IMR-90 (cell line): Measurements from ENCODE around the gene LCK. TPM values are rescaled to one million over a fixed set of nuclear protein-coding genes. Genes with fewer than 3 reads are reported as not detected.
A peak's percentile ranks its signal among the peaks of the same experiment; 100 is the strongest.

ENCODE experiments used
- ATAC-seq: fragments of 200-7000 bp; cut with Tn5 transposase; 2 replicates; pipeline ENCODE4 v1.9.1; 2020; ENCODE audit warnings: low read depth, mild to moderate bottlenecking, moderate library complexity
- BruUV-seq: library from RNA; stranded (reverse); fragments of 400-500 nt; replicated peaks from 2 replicates; lab custom pipeline; 2021; lab: Mats Ljungman, UMichigan
- CTCF ChIA-PET: fragments of 300-600 bp; formaldehyde crosslinking; extraction: SDS; loops from one replicate; lab custom pipeline; 2021; ENCODE audit warnings: antibody characterized with exemption; lab: Yijun Ruan, JAX
- POLR2A ChIA-PET: fragments of 300-600 bp; sonication (Branson Sonifier 250); formaldehyde crosslinking; loops from one replicate; lab custom pipeline; 2022; ENCODE audit warnings: antibody characterized with exemption; ENCODE audit not compliant: unreplicated experiment; lab: Charles Lee
- DNase-seq: peaks from one replicate; pipeline ENCODE4 v3.0.0; 2013
- H2AFZ ChIP-seq: replicated peaks from 2 replicates; pipeline ENCODE3; 2013; ENCODE audit warnings: low read length, mild to moderate bottlenecking; ENCODE audit not compliant: poor library complexity
- H2AK5ac ChIP-seq: 2 replicates; pipeline ENCODE4 v1.6.1; 2013; ENCODE audit warnings: low read depth, low read length, inconsistent platforms
- H2AK9ac ChIP-seq: replicated peaks from 2 replicates; pipeline ENCODE3; 2013; ENCODE audit warnings: mild to moderate bottlenecking, low read depth, low read length, moderate library complexity; ENCODE audit not compliant: poor library complexity
- H2BK120ac ChIP-seq: 2 replicates; pipeline ENCODE4 v1.6.1; 2013; ENCODE audit warnings: low read depth, low read length, inconsistent platforms
- H2BK15ac ChIP-seq: 3 replicates; pipeline ENCODE4 v1.6.1; 2013; ENCODE audit warnings: low read depth, low read length, inconsistent platforms
- H2BK20ac ChIP-seq: 2 replicates; pipeline ENCODE4 v1.6.1; 2013; ENCODE audit warnings: low read depth, mild to moderate bottlenecking, inconsistent platforms, low read length, moderate library complexity
- H2BK5ac ChIP-seq: 2 replicates; pipeline ENCODE4 v1.6.1; 2013; ENCODE audit warnings: mild to moderate bottlenecking, low read depth, low read length, inconsistent platforms; ENCODE audit not compliant: poor library complexity, severe bottlenecking
- H3K14ac ChIP-seq: replicated peaks from 2 replicates; pipeline ENCODE4 v1.6.1; 2013; ENCODE audit warnings: low read depth, low read length, inconsistent platforms
- H3K18ac ChIP-seq: 2 replicates; pipeline ENCODE4 v1.6.1; 2013; ENCODE audit warnings: low read depth, low read length, control low read depth
- H3K23ac ChIP-seq: 2 replicates; pipeline ENCODE4 v1.6.1; 2013; ENCODE audit warnings: low read depth, low read length, inconsistent platforms
- H3K27ac ChIP-seq: 2 replicates; pipeline ENCODE4 v1.5.1; 2013; ENCODE audit warnings: mild to moderate bottlenecking, control low read depth, low read length; ENCODE audit not compliant: insufficient read depth
- H3K27me3 ChIP-seq: 2 replicates; pipeline ENCODE4 v1.6.1; 2013; ENCODE audit warnings: low read length; ENCODE audit not compliant: control insufficient read depth, insufficient read depth
- H3K36me3 ChIP-seq: 2 replicates; pipeline ENCODE4 v1.6.1; 2013; ENCODE audit warnings: low read length, mixed read lengths; ENCODE audit not compliant: control insufficient read depth, insufficient read depth
- H3K4ac ChIP-seq: 2 replicates; pipeline ENCODE4 v1.6.1; 2013; ENCODE audit warnings: low read depth, low read length, inconsistent platforms
- H3K4me1 ChIP-seq: 2 replicates; pipeline ENCODE4 v1.6.1; 2013; ENCODE audit warnings: low read length, mixed read lengths; ENCODE audit not compliant: control insufficient read depth, insufficient read depth
- H3K4me2 ChIP-seq: 2 replicates; pipeline ENCODE4 v1.6.1; 2013; ENCODE audit warnings: low read depth, mild to moderate bottlenecking, control low read depth, low read length, moderate library complexity
- H3K4me3 ChIP-seq: 2 replicates; pipeline ENCODE4 v1.5.1; 2013; ENCODE audit warnings: low read depth, mild to moderate bottlenecking, control low read depth, low read length, moderate library complexity; ENCODE audit not compliant: insufficient read depth
- H3K56ac ChIP-seq: 2 replicates; pipeline ENCODE4 v1.6.1; 2013; ENCODE audit warnings: low read length, inconsistent platforms; ENCODE audit not compliant: insufficient read depth; ENCODE audit errors: extremely low read depth
- H3K79me1 ChIP-seq, 2 experiments: 2 replicates each; pipeline ENCODE4 v1.6.1; 2013; ENCODE audit warnings: low read length in 2 of 2, inconsistent platforms in 1 of 2, low read depth in 1 of 2
- H3K9ac ChIP-seq: 2 replicates; pipeline ENCODE4 v1.6.1; 2013; ENCODE audit warnings: low read depth, low read length, control low read depth
- H3K9me1 ChIP-seq: 2 replicates; pipeline ENCODE4 v1.6.1; 2013; ENCODE audit warnings: low read length, inconsistent platforms; ENCODE audit not compliant: insufficient read depth
- H3K9me3 ChIP-seq: 2 replicates; pipeline ENCODE4 v1.6.1; 2013; ENCODE audit warnings: low read length; ENCODE audit not compliant: control insufficient read depth, insufficient read depth
- H4K20me1 ChIP-seq: 2 replicates; pipeline ENCODE4 v1.6.1; 2013; ENCODE audit warnings: low read length, inconsistent platforms; ENCODE audit not compliant: insufficient read depth
- H4K5ac ChIP-seq: 2 replicates; pipeline ENCODE4 v1.6.1; 2013; ENCODE audit warnings: mild to moderate bottlenecking, low read depth, low read length, control low read depth
- H4K8ac ChIP-seq, 2 experiments: 2 replicates each; pipeline ENCODE4 v1.6.1; 2013; ENCODE audit warnings: low read depth in 2 of 2, low read length in 2 of 2, control low read depth in 1 of 2, inconsistent platforms in 1 of 2
- H4K91ac ChIP-seq: 2 replicates; pipeline ENCODE4 v1.6.1; 2013; ENCODE audit warnings: low read depth, low read length, inconsistent platforms; ENCODE audit not compliant: insufficient read depth
- BHLHE40 ChIP-seq: fragments of 150-350 bp; IDR thresholded peaks from 2 replicates; pipeline ENCODE4 v1.6.1; 2016; ENCODE audit warnings: mild to moderate bottlenecking, low read depth, low read length
- CEBPB ChIP-seq: IDR thresholded peaks from 2 replicates; pipeline ENCODE4 v1.6.1; 2012; ENCODE audit warnings: low read depth, low read length, improper control_type of control experiment
- CHD1 ChIP-seq: IDR thresholded peaks from 2 replicates; pipeline ENCODE4 v1.6.1; 2012; ENCODE audit warnings: low read depth, low read length, improper control_type of control experiment
- CTCF ChIP-seq: conservative IDR thresholded peaks from 2 replicates; pipeline ENCODE4 v1.5.1; 2012; ENCODE audit warnings: mild to moderate bottlenecking, low read depth, low read length, improper control_type of control experiment
- FOS ChIP-seq: fragments of 150-350 bp; IDR thresholded peaks from 2 replicates; pipeline ENCODE4 v1.6.1; 2016; ENCODE audit warnings: low read depth, low read length
- MAFK ChIP-seq: IDR thresholded peaks from 2 replicates; pipeline ENCODE4 v1.6.1; 2012; ENCODE audit warnings: low read depth, low read length, improper control_type of control experiment
- MAZ ChIP-seq: IDR thresholded peaks from 2 replicates; pipeline ENCODE4 v1.6.1; 2012; ENCODE audit warnings: low read depth, mild to moderate bottlenecking, low read length, improper control_type of control experiment, moderate library complexity, borderline replicate concordance
- MXI1 ChIP-seq: IDR thresholded peaks from 2 replicates; pipeline ENCODE4 v1.6.1; 2012; ENCODE audit warnings: low read depth, mild to moderate bottlenecking, low read length, moderate library complexity, borderline replicate concordance
- NFE2L2 ChIP-seq: fragments of 150-350 bp; IDR thresholded peaks from 2 replicates; pipeline ENCODE4 v1.6.1; 2016; ENCODE audit warnings: low read depth, mild to moderate bottlenecking, low read length
- POLR2A ChIP-seq: IDR thresholded peaks from 2 replicates; pipeline ENCODE4 v1.6.1; 2012; ENCODE audit warnings: mild to moderate bottlenecking, low read depth, low read length
- RAD21 ChIP-seq: IDR thresholded peaks from 2 replicates; pipeline ENCODE4 v1.6.1; 2012; ENCODE audit warnings: low read length, improper control_type of control experiment
- RCOR1 ChIP-seq: IDR thresholded peaks from 2 replicates; pipeline ENCODE4 v1.6.1; 2012; ENCODE audit warnings: mild to moderate bottlenecking, low read length, improper control_type of control experiment; ENCODE audit not compliant: insufficient replicate concordance
- RFX5 ChIP-seq: IDR thresholded peaks from 2 replicates; pipeline ENCODE4 v1.8.0; 2012; ENCODE audit warnings: low read depth, mild to moderate bottlenecking, low read length, moderate library complexity
- USF2 ChIP-seq: fragments of 150-350 bp; IDR thresholded peaks from 2 replicates; pipeline ENCODE4 v1.6.1; 2017; ENCODE audit warnings: mild to moderate bottlenecking, antibody characterized with exemption, low read length, low read depth
- WGBS, 2 experiments: methylation state at CpG; one replicate each; pipeline versions ENCODE4 v1.1.5 to v1.1.7; 2013; ENCODE audit warnings: missing lambda C conversion rate in 2 of 2; ENCODE audit not compliant: insufficient read length in 1 of 2; ENCODE audit errors: extremely low coverage in 2 of 2; 5-methylcytosine and 5-hydroxymethylcytosine counted together
- dilution Hi-C: fragments of 300-500 bp; cut with HindIII; formaldehyde crosslinking; loops from one replicate; pipeline ENCODE4 v1.14.3; 2018; ENCODE audit warnings: low sequenced_read_pairs; ENCODE audit not compliant: unreplicated experiment
- in situ Hi-C: fragments of 300-500 bp; cut with MboI; formaldehyde crosslinking; loops from 3 replicates; pipeline ENCODE4 v1.14.3; 2019; ENCODE audit warnings: low sequenced_read_pairs, inconsistent platforms, mixed read lengths
- intact Hi-C: fragments of 100-400 bp; cut with micrococcal nuclease; formaldehyde crosslinking; loops from 2 replicates; pipeline ENCODE4 v1.10.0; 2022
- polyA plus RNA-seq, 3 experiments: library from polyadenylated mRNA; depleted of rRNA; stranded (reverse); fragments of >200 nt; gene quantifications; 2 replicates each; pipeline ENCODE4 v1.2.3, GENCODE V29; 2012; ENCODE audit warnings: low replicate concordance in 1 of 3
- total RNA-seq: library from RNA; depleted of rRNA; stranded (reverse); fragments of >200 nt; gene quantifications from 2 replicates; pipeline ENCODE4 v1.2.3, GENCODE V29; 2012

Gene LCK
- total and polyA plus RNA-seq, 2 of the 4 experiments (the other 2 are of a cell fraction): not detected

DNA sequence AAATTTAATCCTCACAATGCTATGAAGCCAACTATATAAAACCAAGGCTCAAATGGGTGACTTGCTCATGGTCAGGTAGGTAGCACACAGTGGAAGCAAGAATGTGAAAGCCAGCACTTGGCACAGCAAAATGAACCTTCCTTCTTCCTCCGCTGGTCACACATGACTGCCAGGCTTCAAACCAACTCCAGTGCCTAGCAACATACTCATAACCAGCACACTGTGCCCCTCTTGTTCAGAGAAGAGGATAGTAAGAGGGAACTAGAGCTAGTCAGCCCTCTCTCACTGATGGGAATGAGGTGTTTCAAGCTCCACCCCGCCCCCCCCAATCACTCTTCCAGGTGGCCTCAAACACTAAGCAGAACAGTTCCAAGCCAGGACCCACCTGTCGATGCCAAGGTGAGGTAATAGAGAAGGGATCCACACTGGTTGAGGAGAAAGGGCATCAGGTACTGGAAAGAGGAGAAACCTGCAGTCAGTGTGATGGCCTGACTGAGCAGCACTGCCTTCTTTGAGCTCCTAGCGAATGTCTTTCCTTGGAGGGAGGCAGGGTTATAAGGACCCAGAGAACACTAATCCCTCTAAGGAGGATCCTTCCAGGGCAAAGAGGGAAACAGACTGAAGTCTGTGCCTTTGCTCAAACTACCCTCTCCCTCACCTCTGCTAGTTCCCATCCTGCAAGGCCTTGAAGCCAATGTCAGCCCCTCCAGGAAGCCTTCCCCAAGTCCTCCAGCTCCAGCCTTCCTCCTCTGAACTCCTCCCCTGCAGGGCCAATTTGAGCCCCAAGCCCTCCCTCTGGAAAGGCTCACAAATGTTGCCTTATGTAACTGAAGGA lies 30.1 kb upstream of the LCK start:
- peak overlapping the region; percentile 39 for H3K27ac ChIP-seq
- H3K4me3 ChIP-seq: peak overlapping the region; percentile 84
- peaks cover 36% of the 10 kb centered on the region for H3K36me3 ChIP-seq
- peak overlapping the region; percentile 80 to 98; a peak in 3 of 4 replicates for H4K8ac ChIP-seq
- no TSS peak for BruUV-seq
- no peaks in the 10 kb centered on the region for H3K27me3 ChIP-seq
- H3K56ac ChIP-seq: no peak overlapping the region
- no peak overlapping the region for H3K18ac ChIP-seq
- 0 out of 2 replicates have a peak, but pooled peaks cover under 1% of the 10 kb centered on the region for H4K20me1 ChIP-seq
- in situ Hi-C loops: no loop called here
- H4K91ac ChIP-seq: 0 out of 2 replicates have a peak overlapping the region, but pooled peaks have one; percentile 45
- intact Hi-C loops: loop anchor here (5.0 kb wide), 1 partner anchor 71 kb away; the partner anchor contains the start of gene HDAC1
- no peaks in the 10 kb centered on the region for H3K9me3 ChIP-seq
- peaks cover 34 to 56% of the 10 kb centered on the region in 2 experiments for H3K79me1 ChIP-seq
- no peak overlapping the region for H2BK5ac ChIP-seq
- CTCF ChIA-PET: interaction anchor here (1.4 kb wide), 1 partner anchor 20 kb away, joined by 5 read pairs; no protein-coding TSS in a partner anchor
- H2AFZ ChIP-seq: no peak overlapping the region
- POLR2A ChIA-PET: no interaction called here
- H2BK20ac ChIP-seq: no peak overlapping the region
- peaks cover 13% of the 10 kb centered on the region for H3K9me1 ChIP-seq
- H3K4ac ChIP-seq: peak overlapping the region; percentile 89
- H4K5ac ChIP-seq: peak overlapping the region; percentile 50
- no peak for TF ChIP-seq CEBPB
- TF ChIP-seq MAFK: no peak
- no peak for TF ChIP-seq BHLHE40
- no peak for TF ChIP-seq RFX5
- no peak for TF ChIP-seq USF2
- no peak for TF ChIP-seq FOS
- no peak for TF ChIP-seq MXI1
- no peak for TF ChIP-seq CHD1
- no peak for TF ChIP-seq MAZ
- TF ChIP-seq RAD21: no peak
- TF ChIP-seq POLR2A: no peak
- no peak for TF ChIP-seq NFE2L2
- no peak for TF ChIP-seq RCOR1
- TF ChIP-seq CTCF: no peak
- no peak overlapping the region for H2BK15ac ChIP-seq
- ATAC-seq (no peak), DNase-seq (no peak)
- peak overlapping the region; percentile 1; the same call in 1 of the 2 replicates for H2AK5ac ChIP-seq
- peak overlapping the region; percentile 92 for H3K4me2 ChIP-seq
- peak overlapping the region; percentile 83 for H2AK9ac ChIP-seq
- no CpG with 5 or more reads among the region's 4 CpGs for WGBS, 2 experiments
- H3K4me1 ChIP-seq: peaks cover 12% of the 10 kb centered on the region
- H2BK120ac ChIP-seq: no peak overlapping the region
- H3K14ac ChIP-seq: peak overlapping the region; percentile 77; the same call in 1 of the 2 replicates
- peak overlapping the region; percentile 69; the same call in 1 of the 2 replicates for H3K23ac ChIP-seq
- peak overlapping the region; percentile 86 for H3K9ac ChIP-seq
- dilution Hi-C loops: no loop called here
